Activated T-cell treated with anti-CD3 and anti-CD28 coated beads, Interleukin-2, amount 50 U/mL, for 48 hours (primary cell): ENCODE data around the gene DCAKD.
"Not testable (repeated sequence)": the region's sequence is repeated elsewhere in the genome, so short reads cannot be mapped to it uniquely, and the experiment has no call there.

Experiments used
- DNase-seq, 2 experiments: peaks; one replicate each; pipeline ENCODE4 v3.0.0-alpha.2; 2020

The DCAKD gene

DNA sequence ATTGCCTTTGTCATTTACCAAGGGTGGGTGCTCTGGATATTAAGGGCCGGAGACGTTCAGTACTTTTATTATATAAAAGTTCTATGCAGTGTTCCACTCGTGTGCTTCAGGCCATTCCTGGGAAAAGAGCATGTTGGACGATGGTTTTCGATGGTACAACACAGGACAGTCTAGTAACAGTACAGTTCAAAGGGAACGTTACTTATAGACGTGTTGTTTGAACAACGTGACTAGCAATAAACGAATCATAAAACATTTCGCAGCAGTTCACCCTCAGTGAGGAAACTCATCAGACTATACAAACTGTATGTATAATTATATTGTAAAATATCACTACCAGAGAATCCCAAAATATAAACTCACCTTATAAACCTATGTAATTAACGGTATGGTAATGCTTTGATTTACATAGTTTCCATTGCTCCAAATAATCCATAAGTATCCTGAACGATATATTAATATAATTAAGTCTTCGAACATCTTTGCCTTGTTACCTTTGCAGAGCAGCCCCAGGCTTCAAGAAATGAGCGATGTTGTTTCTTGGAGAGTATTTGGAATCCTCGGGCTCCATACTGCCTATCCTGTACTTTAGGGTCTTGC is 10.3 kb upstream of the DCAKD start:
- no peak for DNase-seq

DNA sequence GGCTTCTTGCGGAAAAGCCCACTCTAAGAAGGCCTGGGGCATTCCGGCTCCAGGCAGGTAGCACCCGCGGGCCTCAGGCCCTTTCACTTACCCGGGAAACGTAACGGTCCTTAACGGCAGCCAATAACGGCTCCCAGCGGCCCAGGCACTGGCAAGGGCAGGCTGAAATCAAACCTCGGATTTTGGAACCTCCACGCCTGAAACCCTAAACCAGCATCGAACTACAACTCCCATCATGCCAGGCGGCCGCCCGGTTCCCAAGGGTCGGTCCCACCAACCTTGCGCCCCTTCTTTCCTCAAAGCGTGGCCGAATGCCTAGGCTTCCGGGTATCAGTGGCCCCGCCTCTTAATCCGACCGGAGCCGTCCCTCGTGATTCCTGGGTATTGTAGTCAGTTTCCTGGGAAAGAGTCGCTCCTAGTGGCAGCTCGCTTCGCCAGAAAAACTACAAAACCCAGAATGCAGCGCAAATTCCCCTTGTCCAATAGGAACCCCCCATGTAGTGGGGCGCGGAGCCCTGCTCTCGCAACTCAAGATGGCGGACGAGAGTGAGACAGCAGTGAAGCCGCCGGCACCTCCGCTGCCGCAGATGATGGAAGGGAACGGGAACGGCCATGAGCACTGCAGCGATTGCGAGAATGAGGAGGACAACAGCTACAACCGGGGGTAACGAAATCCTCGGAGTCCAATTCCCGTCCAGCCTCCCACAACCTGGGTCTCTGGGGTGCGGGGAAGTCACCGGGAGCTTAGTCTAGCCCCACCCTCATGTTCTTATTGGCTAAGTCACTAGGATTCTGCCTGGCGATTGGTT is 9.6 kb upstream of the DCAKD start, which contains the start of gene NMT1:
Gene NMT1, plus strand, starts transcription at position 521 of the 809 bp plus-strand sequence. Its CDS starts 13 bp downstream, at position 534.
- peak; percentile 97 for DNase-seq

DNA sequence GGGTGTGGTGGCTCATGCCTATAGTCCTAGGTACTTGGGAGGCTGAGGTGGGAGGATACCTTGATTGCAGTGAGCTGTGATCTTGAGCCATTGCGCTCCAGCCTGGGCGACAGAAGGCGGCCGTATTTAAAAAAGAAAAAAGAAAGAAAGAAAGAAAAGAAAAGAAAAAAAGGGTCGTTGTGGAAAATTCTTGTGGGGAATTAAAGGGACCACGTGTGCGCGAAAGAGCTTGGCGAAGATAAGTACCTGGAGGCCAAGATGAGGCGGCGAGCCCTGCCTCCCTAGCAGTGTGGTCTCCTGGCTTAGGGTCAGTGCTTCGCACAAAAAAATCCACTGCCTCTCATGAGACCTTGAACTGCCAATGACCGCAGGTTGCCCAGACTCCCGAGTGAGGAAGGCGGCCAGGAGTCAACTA is 9.0 kb upstream of the DCAKD start:
- no peak for DNase-seq

DNA sequence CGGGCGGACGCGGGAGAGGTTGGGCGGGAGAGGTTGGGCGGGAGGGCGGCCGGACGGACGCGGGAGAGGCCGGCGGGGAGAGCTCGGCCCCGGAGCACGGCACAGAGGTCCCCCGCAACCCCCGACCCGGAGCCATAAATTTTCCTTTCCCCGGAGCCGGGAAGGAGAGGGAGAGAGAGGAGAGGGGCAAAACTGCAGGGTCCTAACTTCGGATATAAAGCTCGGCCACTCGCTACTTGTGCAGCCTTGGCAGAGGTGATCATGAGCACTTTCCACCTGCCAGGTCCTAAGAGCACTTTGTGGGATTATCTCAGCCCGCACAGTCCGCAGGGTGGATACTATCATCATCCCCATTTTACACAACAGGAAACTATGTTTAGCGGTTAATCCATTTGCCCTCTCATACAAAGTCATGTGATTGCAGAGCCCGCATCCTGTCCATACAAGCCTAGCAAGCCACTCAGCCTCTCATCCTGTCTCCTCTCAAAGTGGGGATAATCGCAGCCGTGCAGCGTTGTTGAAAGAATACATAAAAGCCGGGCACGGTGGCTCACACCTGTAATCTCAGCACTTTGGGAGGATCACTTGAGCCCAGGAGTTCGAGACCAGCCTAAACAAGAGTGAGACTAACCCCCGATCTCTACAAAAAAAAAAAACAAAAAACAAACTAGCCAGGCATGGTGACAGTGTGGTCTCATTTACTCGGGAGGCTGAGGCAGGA is 780 bp upstream of the DCAKD start:
- peak; percentile 64 to 68 for DNase-seq

DNA sequence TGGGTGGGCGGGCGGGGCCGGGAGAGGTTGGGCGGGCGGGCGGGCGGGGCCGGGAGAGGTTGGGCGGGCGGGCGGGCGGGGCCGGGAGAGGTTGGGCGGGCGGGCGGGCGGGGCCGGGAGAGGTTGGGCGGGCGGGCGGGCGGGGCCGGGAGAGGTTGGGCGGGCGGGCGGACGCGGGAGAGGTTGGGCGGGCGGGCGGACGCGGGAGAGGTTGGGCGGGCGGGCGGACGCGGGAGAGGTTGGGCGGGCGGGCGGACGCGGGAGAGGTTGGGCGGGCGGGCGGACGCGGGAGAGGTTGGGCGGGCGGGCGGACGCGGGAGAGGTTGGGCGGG is 254 bp upstream of the DCAKD start:
- DNase-seq, result not testable (repeated sequence)

DNA sequence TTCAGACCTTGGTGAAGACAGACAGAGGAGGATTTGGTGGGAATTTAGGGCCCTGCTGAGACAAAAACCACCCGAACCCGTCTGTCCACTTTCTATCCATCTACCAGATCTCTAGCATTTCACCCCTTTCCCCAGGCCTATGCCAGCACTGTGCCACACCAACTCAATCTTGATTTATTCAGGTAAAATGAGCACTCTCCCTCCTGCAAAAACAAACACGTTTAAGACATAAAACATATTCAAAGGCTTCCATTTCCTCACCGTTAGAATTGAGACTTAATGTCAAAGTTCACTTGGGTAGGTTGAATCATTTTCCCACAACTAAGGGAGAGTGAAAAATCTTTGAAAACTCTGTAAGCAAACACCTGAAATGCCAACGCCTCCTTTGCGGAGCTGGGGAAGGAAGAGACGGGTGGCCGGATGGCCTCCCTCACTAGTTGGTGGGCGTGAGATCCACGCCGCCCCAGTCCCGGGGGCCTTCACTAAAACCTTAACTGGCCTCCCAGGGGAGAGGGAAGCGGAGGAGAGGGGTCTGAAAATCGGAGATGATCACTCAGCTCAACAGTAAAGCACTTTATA is 862 bp downstream of the DCAKD start:
- DNase-seq, result peak; percentile 60 to 68

DNA sequence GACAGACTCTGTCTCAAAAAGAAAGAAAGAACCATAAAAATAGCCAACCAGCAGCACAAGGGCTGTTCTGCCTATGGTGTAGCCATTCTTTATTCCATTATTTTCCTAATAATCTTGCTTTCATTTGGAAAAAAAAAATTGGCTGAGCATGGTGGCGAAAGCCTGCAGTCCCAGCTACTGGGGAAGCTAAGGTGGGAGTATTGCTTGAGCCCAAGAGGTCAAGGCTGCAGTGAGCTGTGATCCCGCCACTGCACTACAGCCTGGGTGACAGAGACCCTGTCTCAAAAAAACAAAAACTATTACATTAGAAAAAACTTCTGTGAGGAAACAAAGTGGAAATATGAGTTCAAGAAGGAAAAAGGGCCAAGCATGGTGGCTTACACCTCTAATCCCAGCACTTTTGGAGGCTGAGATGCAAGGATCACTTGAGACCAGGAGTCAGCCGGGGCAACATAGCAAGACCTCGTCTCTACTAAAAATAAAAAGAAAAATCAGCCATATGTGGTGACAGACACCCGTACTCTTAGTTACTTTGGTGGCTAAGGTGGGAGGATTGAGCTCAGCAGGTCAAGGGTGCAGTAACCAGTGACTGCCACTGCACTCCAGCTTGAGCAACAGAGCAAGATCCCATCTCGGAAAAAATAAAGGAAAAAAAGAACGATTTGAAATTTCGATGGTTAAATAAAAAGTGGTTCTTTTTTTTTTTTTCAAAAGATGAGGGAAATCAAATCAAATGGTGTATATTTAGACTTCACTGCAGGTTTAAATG is 2.5 kb downstream of the DCAKD start:
- no peak for DNase-seq

DNA sequence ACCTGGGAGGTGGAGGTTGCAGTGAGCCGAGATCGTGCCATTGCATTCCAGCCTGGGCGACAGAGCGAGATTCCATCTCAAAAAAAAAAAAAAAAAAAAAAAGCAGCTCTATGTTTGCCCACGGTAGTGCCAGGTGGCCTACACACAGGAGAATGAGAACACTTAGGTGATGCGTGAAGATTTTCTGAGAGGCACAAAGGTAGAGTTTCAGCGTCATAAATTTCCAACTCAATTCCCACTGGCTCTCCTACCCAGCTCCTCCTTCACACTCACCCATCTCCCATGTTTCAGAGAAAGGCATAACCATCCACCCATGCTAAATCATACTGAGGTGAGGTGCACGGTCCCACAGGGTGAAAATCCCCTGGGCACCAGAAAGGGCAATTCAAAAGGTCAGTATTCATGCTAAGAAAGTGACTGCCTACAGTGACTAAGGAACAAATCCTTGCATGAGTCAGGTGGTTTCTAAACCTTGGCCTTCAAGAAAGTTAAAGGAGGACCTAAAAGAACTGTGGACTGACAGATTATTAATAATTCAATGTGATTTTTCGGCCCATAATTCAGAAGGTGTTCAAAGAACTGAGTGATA is 4.8 kb downstream of the DCAKD start:
- no peak for DNase-seq

DNA sequence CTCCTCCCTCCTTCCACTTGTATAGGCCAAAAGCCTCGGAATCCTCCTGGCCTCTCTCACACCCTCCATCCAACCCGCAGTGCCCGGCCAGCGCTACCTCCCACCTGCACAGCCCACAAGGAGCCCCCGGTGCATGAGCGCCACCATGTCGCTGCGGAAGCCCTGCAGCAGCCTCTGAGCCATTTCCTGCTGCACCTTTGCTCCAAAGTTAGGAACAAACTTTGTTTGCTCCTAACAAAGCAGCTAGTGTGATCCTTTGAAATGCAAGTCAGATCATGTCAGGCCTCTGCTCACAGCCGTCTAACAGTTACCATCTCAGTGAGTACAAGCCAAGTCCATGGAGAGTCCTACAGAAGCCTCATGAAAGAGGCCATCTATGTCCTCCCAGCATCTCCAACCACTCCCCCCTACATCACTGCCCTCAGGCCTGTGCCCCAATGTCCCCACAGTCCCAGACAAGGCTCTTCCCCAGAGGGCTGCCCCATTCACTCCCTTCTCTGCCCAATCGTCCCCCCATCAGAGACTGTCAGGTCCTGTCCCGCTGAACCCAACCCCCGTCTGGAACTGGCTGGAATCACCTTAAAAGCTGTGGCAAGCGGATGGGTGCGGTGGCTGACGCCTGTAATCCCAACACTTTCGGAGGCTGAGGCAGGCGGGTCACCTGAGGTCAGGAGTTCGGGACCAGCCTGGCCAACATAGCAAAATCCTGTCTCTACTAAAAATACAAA is 7.5 kb downstream of the DCAKD start:
- DNase-seq, result no peak

DNA sequence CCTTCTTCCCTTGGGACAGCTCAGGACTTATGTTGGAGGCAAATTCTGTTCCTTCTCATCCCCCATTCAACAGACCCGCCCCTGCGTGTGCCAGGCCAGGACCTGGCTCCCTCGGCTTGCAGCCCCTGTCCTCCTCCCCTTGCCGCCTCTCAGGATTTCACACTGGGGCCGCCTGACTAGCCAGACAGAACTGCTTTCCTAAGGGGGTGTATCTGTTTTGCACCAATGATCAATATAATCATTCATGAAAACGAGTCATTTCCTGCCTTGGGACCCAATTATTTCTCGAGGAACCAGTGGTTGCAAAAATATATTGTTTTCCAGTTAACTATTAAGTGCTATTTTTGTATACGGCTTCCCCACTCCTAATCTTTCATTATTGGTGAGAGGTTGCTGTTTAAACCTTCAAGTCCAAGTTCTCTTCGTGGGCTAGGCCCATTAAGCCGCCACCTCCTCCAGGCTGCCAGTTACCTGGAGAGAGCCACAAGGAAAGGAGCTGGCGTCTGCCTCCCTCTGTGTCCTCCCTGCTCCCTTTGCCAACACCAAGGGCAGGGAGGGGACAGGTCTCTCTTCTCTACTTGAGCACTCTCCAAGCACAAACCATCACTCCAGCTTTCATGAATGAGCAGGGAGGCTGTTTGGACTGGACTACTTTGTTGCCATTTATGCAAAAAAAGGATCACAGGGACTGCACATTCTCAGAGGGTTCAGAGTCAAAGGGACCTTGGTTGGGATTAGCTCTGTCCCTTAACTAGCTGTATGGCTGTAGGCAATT is 8.9 kb downstream of the DCAKD start:
- DNase-seq, result no peak

DNA sequence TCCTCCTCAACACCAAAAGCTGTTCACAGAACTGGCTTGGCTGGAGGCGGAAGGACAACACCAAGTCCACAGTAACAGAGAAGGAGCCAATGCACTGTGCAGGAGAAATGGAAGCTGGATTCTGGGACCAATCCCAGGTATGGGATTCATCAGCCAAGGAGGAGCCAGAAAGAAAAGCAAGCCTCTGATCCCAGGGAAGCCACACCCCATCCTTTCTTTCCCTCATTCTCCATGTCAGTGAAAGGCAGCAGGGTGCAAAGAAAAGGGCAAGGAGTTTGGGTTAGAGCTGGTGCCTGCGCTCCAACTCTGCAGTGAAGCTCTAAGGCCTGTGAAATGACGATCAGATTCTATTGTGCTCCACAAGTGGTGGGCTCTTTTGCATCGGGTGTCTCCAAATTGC is 11.0 kb downstream of the DCAKD start:
- DNase-seq, result no peak

DNA sequence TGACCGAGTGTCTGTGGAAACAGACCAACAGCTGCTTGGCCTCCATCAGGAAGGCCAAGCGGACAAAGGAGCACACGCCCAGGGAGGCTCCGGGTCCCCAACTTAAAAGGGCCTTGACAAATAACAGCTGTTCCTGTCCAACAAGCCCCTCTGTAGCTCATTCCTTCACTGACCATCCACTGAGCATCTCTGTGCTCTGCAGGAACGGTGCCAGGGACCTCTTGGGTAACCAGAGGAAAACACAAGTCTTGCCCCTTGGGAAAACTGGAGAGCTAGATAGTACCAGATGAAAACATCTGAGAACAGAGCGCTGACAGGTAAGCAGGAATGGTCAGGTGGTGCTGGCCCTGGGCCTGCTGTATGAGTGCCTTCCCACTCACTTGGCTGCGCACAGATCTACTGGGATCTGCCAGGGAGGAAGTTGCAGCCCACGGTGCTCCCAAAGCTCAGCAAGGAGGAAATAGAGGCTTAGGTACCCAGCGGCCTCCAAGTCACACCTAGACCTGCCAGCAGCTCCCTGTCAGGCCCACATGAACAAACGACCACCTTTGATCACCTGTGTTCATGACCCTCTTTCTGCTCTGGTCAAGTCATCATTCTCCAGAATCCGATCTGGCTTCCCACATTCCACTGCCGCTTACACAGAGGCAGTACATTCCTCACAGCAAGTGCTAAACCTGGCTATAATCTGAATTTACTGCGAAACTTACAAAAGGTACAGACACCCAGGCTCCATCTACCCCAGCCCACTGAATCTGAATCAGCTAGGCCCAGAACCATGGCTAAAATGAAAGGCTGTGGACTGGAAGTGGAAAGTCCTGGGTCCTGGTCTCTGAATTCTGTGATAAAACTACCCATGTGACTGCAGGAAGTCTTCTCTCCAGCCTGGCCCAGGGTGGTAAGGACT is 12.5 kb downstream of the DCAKD start:
- DNase-seq, result no peak

DNA sequence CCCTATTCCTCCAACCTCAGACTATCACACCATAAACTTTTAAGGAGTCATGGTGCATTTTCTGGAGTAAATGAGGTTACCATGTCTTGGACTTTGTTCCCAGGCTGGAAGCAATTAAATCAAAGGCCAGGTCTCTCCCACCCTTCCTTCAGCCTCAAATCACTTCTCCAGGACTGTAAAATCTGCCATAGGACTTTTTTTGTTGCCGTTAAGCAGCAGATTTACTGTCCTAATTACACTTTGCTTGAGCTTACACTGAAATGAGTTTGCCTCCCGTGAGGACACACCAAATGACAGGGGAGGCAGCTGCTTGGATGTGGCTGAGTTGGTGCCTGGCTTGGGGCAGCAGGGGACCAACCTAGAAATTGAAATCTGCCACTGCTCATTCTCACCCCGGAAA is 14.7 kb downstream of the DCAKD start:
- DNase-seq, result no peak

DNA sequence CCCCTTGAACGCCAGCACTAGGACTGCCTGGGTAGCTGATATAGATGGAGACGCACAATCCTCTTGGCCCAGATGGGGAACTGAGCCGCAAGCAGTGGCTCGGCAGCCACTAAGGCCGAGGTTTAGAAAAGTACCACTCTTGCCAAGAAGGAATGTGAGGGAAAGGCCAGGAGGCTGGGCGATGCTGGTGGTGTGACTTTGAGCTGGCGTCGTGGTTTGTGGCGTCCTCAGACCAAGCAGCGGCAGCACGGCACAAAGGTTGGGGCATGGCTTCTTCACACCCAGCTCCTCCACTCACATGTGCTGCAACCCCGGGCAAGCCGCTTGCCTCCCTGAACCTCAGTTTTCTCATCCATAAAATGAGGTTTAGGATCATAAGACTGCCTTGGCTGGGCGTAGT is 15.6 kb downstream of the DCAKD start:
- DNase-seq, result no peak

DNA sequence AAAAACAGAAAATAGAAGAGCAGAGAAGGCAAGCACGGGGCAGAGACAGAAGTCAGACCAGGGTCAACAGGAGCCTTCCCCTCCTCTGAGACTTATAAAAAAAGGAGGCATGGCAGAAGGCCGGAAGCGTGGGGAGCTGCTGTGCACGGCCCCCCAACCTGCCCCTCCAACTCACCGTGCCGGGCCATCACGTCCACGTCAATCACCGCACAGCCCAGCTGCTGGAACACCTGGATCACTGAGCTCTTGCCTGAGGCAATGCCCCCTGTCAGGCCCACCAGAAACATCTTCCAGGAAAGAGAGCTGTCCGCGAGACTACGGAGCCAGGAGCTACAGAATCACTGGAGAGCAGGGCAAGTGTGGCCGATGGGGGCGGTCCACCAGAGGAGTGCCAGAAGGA is 16.8 kb downstream of the DCAKD start:
- no peak for DNase-seq

DNA sequence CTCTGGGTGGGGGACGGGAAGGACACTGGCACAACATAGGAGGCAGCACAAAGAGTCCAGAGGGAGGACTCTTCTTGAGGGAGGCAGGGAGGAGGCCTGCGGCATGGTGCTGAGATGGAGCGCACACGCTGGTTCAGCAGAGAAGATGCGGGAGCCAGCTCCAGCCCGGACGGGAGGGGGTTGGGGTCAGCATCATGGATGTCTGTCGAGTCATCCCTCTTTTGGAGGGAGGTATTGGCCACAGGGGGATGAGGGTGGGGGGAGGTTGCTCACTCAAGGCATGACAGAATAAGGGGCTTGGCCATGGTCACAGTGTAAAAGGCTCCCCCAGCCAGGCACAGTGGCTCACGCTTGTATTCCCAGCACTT is 19.3 kb downstream of the DCAKD start:
- no peak for DNase-seq

DNA sequence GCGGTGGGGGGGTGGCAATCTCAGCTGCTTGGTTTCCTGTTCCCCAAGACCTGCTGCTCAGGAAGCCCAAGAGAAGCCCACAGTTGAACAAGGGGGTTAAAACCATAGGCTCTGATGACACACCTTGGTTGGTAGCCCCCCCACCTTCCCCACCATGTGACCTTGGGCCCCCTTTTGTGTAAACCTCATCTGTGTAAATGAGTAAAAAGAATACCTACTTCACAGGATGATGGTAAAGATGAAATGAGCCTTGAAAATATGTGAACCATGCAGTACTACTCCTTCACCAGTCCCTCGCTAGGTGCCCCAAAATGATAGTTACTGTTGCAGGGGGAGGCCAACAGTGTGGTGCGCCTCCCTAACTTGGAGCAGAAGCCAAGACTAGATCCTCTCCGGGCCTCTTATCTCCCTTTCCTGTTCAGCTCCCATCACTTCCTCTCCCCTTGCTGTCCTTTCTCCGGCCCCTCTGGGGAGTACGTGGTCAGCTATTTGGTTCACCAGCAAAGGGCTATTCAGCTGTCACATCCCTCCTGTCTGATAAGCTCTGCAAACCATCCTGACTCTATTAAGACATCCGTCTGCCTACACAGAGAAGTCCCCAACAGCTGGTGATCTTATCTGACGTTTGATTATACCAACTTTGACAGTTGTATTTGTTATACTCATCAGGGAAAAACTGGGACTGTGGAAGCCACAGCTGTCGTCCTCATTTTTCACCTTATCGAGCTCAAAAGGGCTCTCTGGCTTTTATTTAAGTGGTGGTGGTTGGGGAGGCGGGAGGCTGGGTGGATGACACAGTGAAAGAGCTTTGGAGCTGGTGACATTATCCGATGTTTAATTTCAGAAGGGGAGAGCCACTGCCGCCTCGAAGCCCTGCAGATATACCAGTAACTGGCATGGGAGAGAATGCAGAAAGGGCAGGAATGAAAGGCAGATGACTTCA is 19.9 kb downstream of the DCAKD start:
- DNase-seq, result no peak

DNA sequence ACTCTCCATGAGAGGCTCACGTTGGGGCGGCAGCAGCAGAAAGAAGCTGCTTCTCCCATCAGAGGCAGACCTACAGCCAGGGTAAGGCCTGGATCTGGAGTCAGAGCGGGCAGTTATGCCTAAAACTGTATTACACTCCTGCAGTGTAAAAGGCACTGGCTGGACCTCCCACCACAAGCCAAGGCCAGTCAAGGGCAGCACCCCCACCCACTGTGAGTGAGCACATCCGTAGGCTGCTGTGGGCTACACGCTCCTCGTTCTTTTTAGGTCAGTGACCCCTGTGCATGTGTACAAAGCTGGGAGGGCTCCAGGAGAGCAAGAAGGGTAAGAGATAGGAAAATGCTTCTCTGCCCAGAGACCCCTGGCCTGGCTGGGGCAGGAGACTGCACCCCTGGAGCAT is 20.7 kb downstream of the DCAKD start:
- no peak for DNase-seq
